HUES6 (cell line): ENCODE measurements around the gene TBC1D3B.
"Not testable (repeated sequence)": the region's sequence is repeated elsewhere in the genome, so short reads cannot be mapped to it uniquely, and the experiment has no call there.

ENCODE experiments used
- H3K27ac ChIP-seq: 2 replicates; pipeline ENCODE4 v1.7.0; 2013; ENCODE audit warnings: low read depth, mild to moderate bottlenecking, low read length, inconsistent platforms
- H3K27me3 ChIP-seq: 2 replicates; pipeline ENCODE4 v1.6.1; 2013; ENCODE audit warnings: low read length; ENCODE audit not compliant: control insufficient read depth, insufficient read depth
- H3K36me3 ChIP-seq: 2 replicates; pipeline ENCODE4 v1.6.1; 2013; ENCODE audit warnings: low read length; ENCODE audit not compliant: control insufficient read depth, insufficient read depth
- H3K4me1 ChIP-seq: 2 replicates; pipeline ENCODE4 v1.6.1; 2013; ENCODE audit warnings: low read length; ENCODE audit not compliant: control insufficient read depth, insufficient read depth
- H3K4me3 ChIP-seq: 2 replicates; pipeline ENCODE4 v1.5.1; 2013; ENCODE audit warnings: low read depth, low read length
- H3K9ac ChIP-seq: one replicate; pipeline ENCODE4 v1.6.1; 2013; ENCODE audit warnings: mild to moderate bottlenecking, low read length
- H3K9me3 ChIP-seq: 2 replicates; pipeline ENCODE4 v1.6.1; 2013; ENCODE audit warnings: low read depth, low read length; ENCODE audit not compliant: control insufficient read depth, insufficient read depth

TBC1D3B gene

DNA sequence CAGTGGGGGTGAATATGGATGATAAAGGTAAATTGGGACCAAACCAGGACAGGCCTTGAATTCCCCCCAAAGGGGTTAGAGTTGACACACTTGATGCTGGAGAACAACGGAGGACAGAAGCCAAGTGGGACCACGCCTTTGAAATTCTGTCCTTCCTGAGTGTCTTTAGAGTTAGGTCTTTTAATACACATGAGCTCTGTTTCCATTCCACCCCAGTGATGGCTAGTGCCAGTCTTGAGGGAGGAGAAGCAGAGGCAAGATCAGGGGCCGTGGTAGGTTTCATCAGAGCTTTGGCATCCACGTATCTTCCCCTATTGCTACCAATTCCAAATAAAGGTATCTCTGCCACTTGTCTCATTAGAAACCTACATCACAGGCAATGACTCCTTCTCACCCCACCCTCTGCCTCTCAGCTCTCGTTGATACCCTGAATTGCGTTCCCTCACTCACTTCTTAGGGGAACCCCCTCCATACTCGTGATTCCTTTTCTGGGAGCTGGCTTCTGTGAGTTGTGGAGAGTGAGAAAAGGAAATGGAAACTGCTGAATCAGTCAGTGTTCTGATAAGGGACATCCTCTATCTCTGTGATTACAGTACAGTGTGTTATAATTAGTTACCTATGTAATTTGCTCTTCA, 22.5 kb upstream of the TBC1D3B start:
- H3K4me3 ChIP-seq: no peak overlapping the region
- H3K36me3 ChIP-seq: no peaks in the 10 kb centered on the region
- H3K4me1 ChIP-seq: peaks cover 12% of the 10 kb centered on the region
- H3K9ac ChIP-seq: no peak overlapping the region
- no peaks in the 10 kb centered on the region for H3K27me3 ChIP-seq
- no peak overlapping the region for H3K27ac ChIP-seq
- H3K9me3 ChIP-seq: no peaks in the 10 kb centered on the region

- no peak overlapping the region for H3K4me3 ChIP-seq
- H3K4me1 ChIP-seq: peaks cover 11% of the 10 kb centered on the region; the same call in 1 of the 2 replicates
Measured at GRCh38 chr17:36197387-36197703, 20.9 kb upstream of the TBC1D3B start.

DNA sequence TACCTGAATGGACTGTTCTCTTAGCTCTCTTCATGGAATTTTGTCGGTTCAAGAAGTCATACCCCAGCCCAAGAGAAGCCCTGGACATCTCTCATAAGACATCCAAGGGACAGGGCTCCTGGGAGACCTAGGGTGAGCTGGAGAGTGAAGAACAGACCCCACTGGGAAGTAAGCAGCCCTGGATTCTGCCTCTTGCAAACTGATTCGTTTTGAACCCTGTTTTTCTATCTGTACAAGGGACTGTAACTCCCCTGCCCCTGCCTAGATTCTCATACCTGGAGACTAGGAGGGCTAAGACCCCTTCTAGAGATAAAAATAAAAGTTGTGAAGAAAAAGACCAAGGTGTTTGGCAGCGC, 19.7 kb upstream of the TBC1D3B start:
- Histone ChIP-seq H3K4me1 (peaks cover 13% of the 10 kb centered on the region; the same call in 1 of the 2 replicates), H3K27ac (no peak overlapping the region), H3K9me3 (no peaks in the 10 kb centered on the region), H3K27me3 (no peaks in the 10 kb centered on the region), H3K36me3 (no peaks in the 10 kb centered on the region), H3K9ac (no peak overlapping the region), H3K4me3 (no peak overlapping the region)

More at GRCh38 chr17:36197387-36197703, 20.9 kb upstream of the TBC1D3B start:
- Histone ChIP-seq H3K36me3 (no peaks in the 10 kb centered on the region), H3K27ac (no peak overlapping the region), H3K9ac (no peak overlapping the region), H3K9me3 (no peaks in the 10 kb centered on the region), H3K27me3 (no peaks in the 10 kb centered on the region)

DNA sequence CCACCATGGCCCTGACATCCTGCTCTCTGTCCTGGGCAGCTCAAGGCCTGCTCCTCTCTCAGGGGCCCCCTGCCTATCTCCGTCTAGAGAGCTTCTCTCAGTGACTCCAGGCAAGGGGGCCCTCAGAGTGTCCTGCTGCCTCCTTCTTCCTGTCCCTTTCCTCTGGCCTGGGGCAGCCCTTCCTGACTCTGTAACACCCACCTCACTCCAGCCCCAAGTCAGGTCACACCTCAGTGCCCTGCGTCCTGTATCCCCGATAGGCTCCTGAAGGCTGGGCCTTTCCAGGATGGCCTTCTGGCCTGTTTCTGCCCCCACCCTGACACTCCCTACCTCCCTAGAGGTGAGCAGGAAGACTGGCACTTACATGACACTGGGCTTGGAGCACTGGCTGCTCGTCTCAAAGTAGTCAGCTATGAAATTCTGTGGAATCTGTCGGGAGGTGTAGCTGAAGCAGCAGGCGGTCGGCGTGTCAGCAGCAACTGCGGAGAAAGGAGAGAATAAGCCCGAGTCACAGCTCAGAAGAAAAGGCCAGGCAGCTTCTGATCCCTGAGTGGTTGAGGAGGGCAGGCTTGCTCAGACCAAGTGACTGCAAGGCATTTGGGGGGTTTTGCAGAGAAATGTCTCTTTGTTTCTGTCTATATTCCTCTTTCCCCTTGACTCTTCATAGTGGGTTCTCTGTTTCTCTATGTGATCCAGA, 19.1 kb upstream of the TBC1D3B start:
- Histone ChIP-seq H3K4me3 (no peak overlapping the region), H3K27me3 (no peaks in the 10 kb centered on the region), H3K9ac (no peak overlapping the region), H3K27ac (no peak overlapping the region), H3K36me3 (no peaks in the 10 kb centered on the region), H3K4me1 (peaks cover 13% of the 10 kb centered on the region; the same call in 1 of the 2 replicates), H3K9me3 (no peaks in the 10 kb centered on the region)

DNA sequence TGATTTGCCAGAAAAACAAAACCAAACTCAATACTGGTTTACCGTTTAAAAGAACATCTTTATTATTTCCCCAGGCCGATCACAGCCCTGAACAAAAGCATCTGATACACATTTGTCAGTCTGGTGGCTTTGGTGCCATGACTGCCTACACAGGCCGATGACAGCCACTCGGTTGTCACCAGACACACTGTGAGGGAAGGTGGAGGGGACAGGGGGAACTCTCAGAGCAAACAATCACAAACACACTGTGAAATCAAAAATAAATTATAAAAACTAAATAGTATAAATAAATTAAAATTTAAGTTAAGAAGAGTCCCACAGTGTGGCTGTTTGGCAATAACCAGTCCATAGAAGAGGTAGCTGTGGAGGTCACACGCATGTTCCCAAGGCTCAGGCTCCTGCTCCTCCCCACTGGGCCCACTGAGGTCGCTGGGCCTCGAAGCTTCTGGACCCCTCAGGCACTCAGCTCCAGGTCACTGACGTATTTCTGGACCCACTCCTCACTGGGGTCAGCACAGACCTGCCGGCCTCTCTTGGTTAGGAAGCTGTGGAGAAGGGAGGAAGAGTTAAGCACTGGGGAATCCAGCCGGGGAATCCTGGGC, 18.5 kb upstream of the TBC1D3B start:
- peaks cover 13% of the 10 kb centered on the region; the same call in 1 of the 2 replicates for H3K4me1 ChIP-seq
- H3K4me3 ChIP-seq, H3K36me3 ChIP-seq, H3K27me3 ChIP-seq, H3K9ac ChIP-seq, H3K27ac ChIP-seq, H3K9me3 ChIP-seq: not testable (repeated sequence)

DNA sequence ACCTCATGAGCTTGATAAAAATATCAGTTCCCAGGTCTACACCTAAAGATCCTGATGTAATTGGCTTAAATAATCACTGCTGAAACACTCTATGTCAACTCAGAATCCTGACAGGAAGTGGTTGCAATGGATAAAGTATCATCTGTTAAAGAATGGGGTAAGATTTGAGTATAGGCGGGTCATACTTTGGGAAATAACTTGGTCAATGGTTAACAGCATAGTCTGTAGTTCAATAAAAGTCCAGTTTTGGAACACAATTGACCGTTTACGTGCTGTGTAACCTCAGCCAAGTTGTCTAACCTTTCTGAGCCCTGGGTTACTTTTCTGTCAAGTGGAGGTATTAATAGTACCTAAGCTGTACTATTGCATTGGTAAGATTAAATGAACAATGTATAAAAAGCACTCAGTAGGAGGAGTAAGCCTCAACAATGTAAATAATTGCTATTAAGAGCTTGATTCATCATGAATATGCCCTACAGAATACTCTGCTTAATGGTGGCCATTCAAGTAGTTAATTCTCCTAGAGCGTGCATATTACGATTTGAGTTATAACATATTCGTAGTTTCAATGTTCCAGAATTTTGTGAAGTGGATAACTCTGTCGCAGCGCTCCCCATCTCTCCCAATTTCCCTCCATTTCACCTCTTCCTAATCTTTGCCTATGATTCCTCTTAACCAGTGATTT, 17.9 kb upstream of the TBC1D3B start:
- H3K4me3 ChIP-seq, H3K36me3 ChIP-seq, H3K27ac ChIP-seq, H3K27me3 ChIP-seq, H3K9ac ChIP-seq, H3K9me3 ChIP-seq: not testable (repeated sequence)
- peaks cover 13% of the 10 kb centered on the region; the same call in 1 of the 2 replicates for H3K4me1 ChIP-seq

GRCh38 chr17:36193216-36193775, 16.9 kb upstream of the TBC1D3B start:
- H3K27me3 ChIP-seq: no peaks in the 10 kb centered on the region
- no peaks in the 10 kb centered on the region for H3K9me3 ChIP-seq
- no peak overlapping the region for H3K9ac ChIP-seq
- H3K27ac ChIP-seq: no peak overlapping the region
- no peaks in the 10 kb centered on the region for H3K36me3 ChIP-seq
- H3K4me3 ChIP-seq: no peak overlapping the region
- H3K4me1 ChIP-seq: peaks cover 13% of the 10 kb centered on the region; the same call in 1 of the 2 replicates

- H3K27me3 ChIP-seq, H3K36me3 ChIP-seq, H3K27ac ChIP-seq, H3K4me3 ChIP-seq, H3K9me3 ChIP-seq, H3K9ac ChIP-seq: not testable (repeated sequence)
- H3K4me1 ChIP-seq: peaks cover 12% of the 10 kb centered on the region; the same call in 1 of the 2 replicates
Measured at GRCh38 chr17:36190549-36191330, 14.3 kb upstream of the TBC1D3B start.

- not testable (repeated sequence) for H3K4me1 ChIP-seq, H3K9ac ChIP-seq, H3K4me3 ChIP-seq, H3K36me3 ChIP-seq, H3K27ac ChIP-seq, H3K9me3 ChIP-seq, H3K27me3 ChIP-seq
Measured at GRCh38 chr17:36189993-36190392, 13.6 kb upstream of the TBC1D3B start.

DNA sequence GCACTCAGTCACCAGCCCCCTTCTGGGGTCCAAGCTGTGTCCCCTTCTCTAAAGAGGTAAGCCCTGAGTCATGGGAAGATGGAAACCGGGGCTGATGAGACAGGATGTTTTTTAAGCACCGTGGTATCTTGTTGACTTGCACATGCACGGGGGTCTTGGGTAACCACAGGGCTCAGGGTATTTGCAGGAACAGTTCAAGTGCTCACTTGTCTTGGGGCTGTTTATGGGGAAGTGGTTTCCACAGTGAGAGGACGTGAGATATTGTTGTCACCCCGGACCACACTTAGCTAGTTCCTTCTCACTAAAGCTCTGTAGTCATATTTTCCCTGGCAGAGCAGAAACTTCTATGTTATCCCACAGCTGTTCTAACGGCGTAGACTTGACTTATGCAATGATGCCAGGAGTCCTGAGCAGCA, 12.5 kb upstream of the TBC1D3B start:
- no peaks in the 10 kb centered on the region for H3K36me3 ChIP-seq
- H3K9me3 ChIP-seq: no peaks in the 10 kb centered on the region
- no peaks in the 10 kb centered on the region for H3K27me3 ChIP-seq
- H3K9ac ChIP-seq: no peak overlapping the region
- no peak overlapping the region for H3K27ac ChIP-seq
- no peak overlapping the region for H3K4me3 ChIP-seq
- peaks cover 6% of the 10 kb centered on the region; the same call in 1 of the 2 replicates for H3K4me1 ChIP-seq
